HG02759 (cell line): ENCODE results near the gene NOP56.

Experiments
- ATAC-seq: cut with Tn5 transposase; IDR thresholded peaks from one replicate; pipeline ENCODE4 v1.9.1; 2021; ENCODE audit warnings: mild to moderate bottlenecking, moderate library complexity; ENCODE audit not compliant: unreplicated experiment

Gene NOP56

DNA sequence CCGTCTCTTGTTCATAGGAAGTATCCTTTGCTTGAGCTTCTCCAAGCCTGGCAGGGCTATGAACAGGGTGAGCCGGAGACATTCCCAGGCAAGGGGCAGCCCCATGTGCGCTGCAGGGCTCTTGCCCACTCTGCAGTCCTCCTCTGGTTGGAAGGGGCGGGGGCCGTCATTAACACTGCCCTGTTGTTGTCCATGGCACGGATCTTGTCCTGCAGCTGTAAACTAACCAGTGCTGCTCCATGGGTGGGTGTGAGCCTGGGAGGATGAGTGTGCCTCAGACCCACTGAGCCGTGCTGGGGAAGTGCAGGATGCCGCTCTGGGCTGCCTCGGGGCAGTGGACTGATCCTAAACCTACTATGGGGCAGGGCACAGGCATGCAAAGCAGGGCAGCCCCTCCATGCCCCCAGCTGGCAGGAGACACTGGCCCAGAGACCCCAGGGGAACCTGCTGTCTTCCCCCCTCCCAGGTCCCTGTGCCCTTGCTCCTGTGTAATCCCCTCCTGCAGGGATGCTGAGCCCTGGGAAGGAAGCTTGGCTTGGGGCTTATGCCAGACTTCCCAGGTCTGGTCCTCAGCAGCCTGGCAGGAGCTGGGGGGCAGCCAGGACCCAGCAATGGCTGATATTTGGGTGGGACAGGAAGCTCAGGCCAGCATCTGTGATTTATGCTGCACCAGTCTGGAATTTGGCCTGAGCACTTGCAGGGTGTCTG lies 48.6 kb downstream of the NOP56 start:
- no peak for ATAC-seq

- no peak for ATAC-seq
Observed at GRCh38 chr20:2701671-2702081, 49.2 kb downstream of the NOP56 start.

DNA sequence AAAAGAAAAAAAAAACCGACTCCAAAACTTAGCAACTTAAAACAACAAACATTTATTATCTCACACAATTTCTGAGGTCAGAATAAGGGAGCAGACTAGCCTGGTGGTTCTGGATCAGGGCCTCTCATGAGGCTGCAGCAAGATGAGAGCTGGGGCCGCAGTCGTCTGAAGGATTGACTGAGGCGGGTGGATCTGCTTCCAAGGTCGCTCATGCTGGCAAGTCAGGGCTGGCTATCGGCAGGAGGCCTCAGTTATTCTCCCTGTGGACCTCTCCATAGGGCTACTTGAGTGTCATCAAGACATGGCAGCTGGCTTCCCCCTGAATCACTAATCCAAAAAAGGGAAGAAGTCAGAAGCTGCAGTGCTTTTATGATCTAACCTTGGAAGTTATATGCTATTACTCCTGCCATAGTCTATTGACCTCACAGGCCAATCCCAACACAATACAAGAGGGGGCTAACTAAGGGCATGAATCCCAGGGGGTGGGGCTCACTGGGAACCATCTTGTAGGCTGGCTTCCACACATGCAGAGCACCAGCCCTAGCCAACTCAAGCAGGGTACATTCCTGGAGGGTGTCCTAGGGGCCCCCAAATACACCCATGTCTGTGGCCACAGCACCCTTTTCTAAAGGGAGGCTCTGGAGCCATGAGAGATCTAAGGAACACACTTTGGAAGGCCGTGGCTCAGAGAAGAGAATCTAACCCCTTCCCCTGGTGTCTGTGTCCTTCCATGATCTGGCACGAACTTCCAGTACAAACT lies 51.5 kb downstream of the NOP56 start:
- ATAC-seq: no peak

- no peak for ATAC-seq
Observed at GRCh38 chr20:2705931-2706645, 53.7 kb downstream of the NOP56 start.

- ATAC-seq: no peak
Observed at GRCh38 chr20:2706688-2707352, 54.4 kb downstream of the NOP56 start.

DNA sequence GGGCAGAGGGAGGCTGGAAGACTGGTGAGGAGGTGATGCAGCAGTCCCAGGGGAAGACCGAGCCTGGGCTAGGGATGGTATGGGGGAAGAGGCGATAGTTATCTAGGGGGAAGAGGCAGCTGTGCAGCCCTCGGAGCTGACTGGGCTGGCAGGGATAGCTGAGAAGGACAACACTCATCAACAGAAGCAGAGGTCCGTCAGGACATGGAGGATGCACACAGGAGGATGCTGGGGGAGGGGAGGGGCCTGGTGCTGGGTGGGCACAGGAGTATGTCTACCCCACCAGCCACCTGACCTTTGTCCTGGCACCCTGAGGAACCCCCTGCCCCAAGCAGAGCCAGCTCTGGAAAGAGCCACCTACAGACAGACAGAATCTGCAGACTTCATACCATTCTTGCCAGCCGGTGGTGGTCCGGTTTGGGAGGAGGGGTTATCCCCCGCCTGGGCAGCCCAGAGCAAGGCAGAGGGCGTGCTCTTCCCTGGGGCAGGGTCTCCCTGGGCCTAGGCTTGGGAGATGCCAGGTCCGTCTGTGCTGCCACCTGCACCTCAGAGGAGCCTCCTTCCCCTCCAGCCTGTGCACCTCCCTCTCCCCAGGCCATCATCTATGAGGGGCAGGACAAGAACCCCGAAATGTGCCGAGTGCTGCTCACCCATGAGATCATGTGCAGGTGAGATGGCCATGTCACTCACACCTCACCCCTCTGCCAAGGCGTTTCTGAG lies 55.1 kb downstream of the NOP56 start:
- ATAC-seq: no peak
